Neural crest cell (in vitro differentiated cells): ENCODE results near the gene CACNG4. TPM values are rescaled to one million over a fixed set of nuclear protein-coding genes. Genes with fewer than 3 reads are reported as not detected.

ENCODE experiments used
- DNase-seq: peaks from one replicate; pipeline ENCODE4 v3.0.0; 2021; ENCODE audit warnings: low read depth, mixed read lengths, low spot score
- H3K27ac Mint-ChIP-seq: one replicate; pipeline ENCODE4 v1.8.0; 2021; ENCODE audit warnings: mild to moderate bottlenecking, mixed read lengths; ENCODE audit not compliant: unreplicated experiment
- H3K27me3 Mint-ChIP-seq: 2 replicates; pipeline ENCODE4 v1.8.0; 2021; ENCODE audit warnings: low read depth, mild to moderate bottlenecking, mixed read lengths
- H3K36me3 Mint-ChIP-seq: 2 replicates; pipeline ENCODE4 v1.8.0; 2021; ENCODE audit warnings: low read depth, mild to moderate bottlenecking, mixed read lengths
- H3K4me1 Mint-ChIP-seq: 2 replicates; pipeline ENCODE4 v1.8.0; 2021; ENCODE audit warnings: mixed read lengths
- H3K4me3 Mint-ChIP-seq: one replicate; pipeline ENCODE4 v1.8.0; 2021; ENCODE audit warnings: mild to moderate bottlenecking, mixed read lengths
- H3K9me3 Mint-ChIP-seq: 2 replicates; pipeline ENCODE4 v1.8.0; 2021; ENCODE audit warnings: mixed read lengths
- total RNA-seq: library from RNA; stranded (reverse); gene quantifications from 2 replicates; pipeline ENCODE4 v1.2.1, GENCODE V29; 2021
- TF ChIP-seq, protein P1 (sequence below): fragments of 200-600 bp; sonication (generic); conservative IDR thresholded peaks from 2 replicates; pipeline ENCODE4 v1.5.0; 2021; ENCODE audit warnings: antibody characterized with exemption, mild to moderate bottlenecking

The CACNG4 gene
- total RNA-seq, 1 donor from 2014 or later: 38.4 TPM

DNA sequence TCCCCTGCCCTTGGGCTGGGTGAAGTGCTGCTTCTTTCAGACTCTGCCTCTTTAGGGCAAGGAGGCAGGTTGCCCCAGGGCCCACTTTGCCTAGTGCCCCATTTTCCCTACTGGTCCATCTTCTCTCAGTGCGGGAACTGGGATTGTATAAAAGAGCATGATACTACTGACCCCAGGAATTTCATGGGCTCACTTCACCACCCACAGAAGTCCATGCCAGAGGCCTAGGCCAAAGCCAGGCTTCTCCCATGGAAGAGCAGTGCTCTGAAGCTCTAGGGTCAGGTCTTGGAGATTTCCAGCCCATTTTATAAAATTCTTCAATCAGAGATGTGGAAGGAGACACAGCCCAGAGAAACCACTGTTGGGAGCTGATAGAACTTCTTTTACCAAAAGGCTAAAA is 85.6 kb downstream of the CACNG4 start:
- no peak overlapping the region for H3K27ac Mint-ChIP-seq
- H3K4me3 Mint-ChIP-seq: no peak overlapping the region
- TF ChIP-seq, protein P1, sequence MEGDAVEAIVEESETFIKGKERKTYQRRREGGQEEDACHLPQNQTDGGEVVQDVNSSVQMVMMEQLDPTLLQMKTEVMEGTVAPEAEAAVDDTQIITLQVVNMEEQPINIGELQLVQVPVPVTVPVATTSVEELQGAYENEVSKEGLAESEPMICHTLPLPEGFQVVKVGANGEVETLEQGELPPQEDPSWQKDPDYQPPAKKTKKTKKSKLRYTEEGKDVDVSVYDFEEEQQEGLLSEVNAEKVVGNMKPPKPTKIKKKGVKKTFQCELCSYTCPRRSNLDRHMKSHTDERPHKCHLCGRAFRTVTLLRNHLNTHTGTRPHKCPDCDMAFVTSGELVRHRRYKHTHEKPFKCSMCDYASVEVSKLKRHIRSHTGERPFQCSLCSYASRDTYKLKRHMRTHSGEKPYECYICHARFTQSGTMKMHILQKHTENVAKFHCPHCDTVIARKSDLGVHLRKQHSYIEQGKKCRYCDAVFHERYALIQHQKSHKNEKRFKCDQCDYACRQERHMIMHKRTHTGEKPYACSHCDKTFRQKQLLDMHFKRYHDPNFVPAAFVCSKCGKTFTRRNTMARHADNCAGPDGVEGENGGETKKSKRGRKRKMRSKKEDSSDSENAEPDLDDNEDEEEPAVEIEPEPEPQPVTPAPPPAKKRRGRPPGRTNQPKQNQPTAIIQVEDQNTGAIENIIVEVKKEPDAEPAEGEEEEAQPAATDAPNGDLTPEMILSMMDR: no peak
- H3K9me3 Mint-ChIP-seq: peaks cover 8% of the 10 kb centered on the region
- H3K27me3 Mint-ChIP-seq: no peaks in the 10 kb centered on the region
- H3K4me1 Mint-ChIP-seq: no peaks in the 10 kb centered on the region
- H3K36me3 Mint-ChIP-seq: peaks cover 2% of the 10 kb centered on the region
- DNase-seq: no peak

DNA sequence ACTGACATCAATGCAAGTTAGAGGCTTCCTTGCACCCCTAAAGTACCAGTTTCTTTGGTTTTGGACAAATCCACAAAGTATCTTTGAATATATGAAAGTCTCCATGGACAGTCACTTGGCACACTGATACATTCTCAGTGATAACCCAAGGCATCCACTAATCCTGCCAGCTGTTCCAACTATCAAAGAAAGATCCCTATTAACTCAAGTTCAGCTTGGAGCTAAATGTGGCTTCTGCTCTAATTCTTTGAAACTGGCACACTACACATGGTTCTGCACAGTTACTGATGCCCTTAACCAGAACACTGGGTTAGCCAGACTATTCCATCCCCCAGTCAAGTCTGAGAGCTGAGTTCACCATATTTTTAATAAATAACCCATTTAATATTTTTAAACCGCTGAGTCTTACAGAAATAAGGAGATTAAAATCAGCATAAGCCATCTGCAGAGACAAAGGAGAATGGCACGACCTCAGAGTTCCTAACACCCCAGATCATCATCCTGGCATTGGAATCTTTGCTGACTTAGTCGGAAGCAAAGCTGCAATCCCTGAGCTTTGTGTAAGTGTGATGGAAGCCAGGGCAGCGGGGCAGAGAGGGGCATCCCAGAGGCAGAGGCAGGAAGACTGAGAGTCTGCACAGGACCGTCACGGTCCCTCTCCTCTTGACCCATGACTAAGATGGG is 86.1 kb downstream of the CACNG4 start:
- no peak overlapping the region for H3K27ac Mint-ChIP-seq
- H3K27me3 Mint-ChIP-seq: no peaks in the 10 kb centered on the region
- H3K4me3 Mint-ChIP-seq: no peak overlapping the region
- peaks cover 8% of the 10 kb centered on the region for H3K9me3 Mint-ChIP-seq
- TF ChIP-seq, protein P1: no peak
- peaks cover 2% of the 10 kb centered on the region for H3K36me3 Mint-ChIP-seq
- H3K4me1 Mint-ChIP-seq: no peaks in the 10 kb centered on the region
- DNase-seq: no peak

DNA sequence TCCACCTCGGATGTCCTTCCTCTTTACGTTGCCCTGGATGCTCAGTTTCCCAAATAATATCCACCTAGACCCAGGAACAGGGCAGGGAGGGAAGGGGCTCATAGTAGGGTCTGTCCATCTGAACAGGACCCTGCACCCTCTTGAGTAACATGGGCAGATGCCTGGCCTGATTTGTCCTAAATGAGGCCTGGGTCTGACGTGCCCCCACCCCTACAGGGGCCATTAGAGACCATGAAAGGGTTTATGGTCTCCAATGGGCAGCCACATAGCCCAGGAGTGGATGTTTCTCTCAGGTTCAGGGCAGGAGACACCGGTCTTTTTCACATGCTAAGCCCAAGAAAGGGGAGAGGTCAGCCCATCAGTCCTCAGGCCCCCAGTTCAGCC is 86.6 kb downstream of the CACNG4 start:
- no peak for DNase-seq
- H3K4me1 Mint-ChIP-seq: no peaks in the 10 kb centered on the region
- H3K36me3 Mint-ChIP-seq: peaks cover 2% of the 10 kb centered on the region
- H3K9me3 Mint-ChIP-seq: peaks cover 8% of the 10 kb centered on the region
- TF ChIP-seq, protein P1: no peak
- no peak overlapping the region for H3K27ac Mint-ChIP-seq
- H3K27me3 Mint-ChIP-seq: no peaks in the 10 kb centered on the region
- no peak overlapping the region for H3K4me3 Mint-ChIP-seq

DNA sequence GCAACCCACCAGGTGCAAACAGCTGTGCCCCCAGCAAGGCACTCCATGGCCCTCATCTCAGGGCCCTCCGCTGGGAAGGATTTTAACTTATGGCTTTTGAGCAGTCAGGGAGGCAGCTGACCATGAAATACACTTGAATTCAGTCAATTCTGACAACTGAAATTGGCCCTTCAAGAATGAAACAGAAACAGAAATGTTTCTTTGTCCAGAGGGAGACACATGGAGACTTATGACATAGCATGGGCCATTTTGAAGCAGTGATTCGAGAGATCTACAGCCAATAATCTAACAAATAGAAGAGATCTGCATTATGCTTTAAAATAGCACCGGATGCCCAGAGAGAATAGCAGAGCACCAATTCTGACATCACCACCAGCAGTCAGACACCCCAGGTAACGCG is 87.3 kb downstream of the CACNG4 start:
- Mint-ChIP-seq H3K36me3 (peaks cover 2% of the 10 kb centered on the region), H3K27ac (no peak overlapping the region), H3K9me3 (peaks cover 8% of the 10 kb centered on the region), H3K4me1 (no peaks in the 10 kb centered on the region), H3K4me3 (no peak overlapping the region), H3K27me3 (no peaks in the 10 kb centered on the region)
- TF ChIP-seq, protein P1: no peak
- DNase-seq: no peak

DNA sequence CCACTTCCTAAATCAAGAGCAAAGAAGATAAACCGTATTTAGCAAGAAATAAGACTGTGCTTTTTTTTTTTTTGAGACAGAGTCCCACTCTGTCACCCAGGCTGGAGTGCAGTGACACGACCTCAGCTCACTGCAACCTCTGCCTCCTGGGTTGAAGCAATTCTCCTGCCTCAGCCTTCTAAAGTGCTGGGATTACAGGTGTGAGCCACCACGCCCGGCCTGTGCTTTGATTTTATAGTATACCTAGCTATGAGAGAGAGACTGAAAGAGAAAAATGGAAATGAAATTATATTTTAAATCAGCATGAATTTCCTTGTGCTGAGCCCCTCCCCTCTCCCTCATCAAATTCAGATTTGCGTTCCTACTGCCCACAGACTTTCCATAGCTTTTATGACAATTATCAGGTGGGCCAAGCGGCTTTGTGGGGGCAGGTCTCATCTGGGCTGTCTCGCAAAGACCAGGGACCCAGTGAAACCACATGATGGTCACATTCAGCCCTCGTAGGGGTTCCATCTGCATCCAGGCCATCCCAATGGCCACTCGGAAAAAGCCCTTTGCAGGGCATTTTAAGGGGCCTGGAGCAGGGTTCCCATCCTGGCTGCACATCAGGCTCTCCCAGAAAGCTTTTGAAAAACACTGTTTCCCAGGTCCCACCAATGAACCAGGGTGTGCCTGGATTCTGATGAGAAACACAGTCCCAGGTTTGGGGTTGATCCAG is 88.4 kb downstream of the CACNG4 start:
- Mint-ChIP-seq H3K27me3 (no peaks in the 10 kb centered on the region), H3K36me3 (peaks cover 2% of the 10 kb centered on the region), H3K27ac (no peak overlapping the region), H3K4me1 (no peaks in the 10 kb centered on the region), H3K4me3 (no peak overlapping the region), H3K9me3 (peaks cover 8% of the 10 kb centered on the region)
- TF ChIP-seq, protein P1: no peak
- no peak for DNase-seq
